Calu3 (cell line): Measurements from ENCODE around the gene ABLIM2. TPM values are rescaled to one million over a fixed set of nuclear protein-coding genes. Genes with fewer than 3 reads are reported as not detected.

Source experiments
- BruUV-seq: library from RNA; stranded (reverse); fragments of 400-500 nt; replicated peaks from 2 replicates; lab custom pipeline; 2021; lab: Mats Ljungman, UMichigan
- CTCF ChIA-PET: fragments of 300-600 bp; sonication (Branson Sonifier 250); formaldehyde crosslinking; loops from one replicate; lab custom pipeline; 2022; ENCODE audit warnings: antibody characterized with exemption; lab: Charles Lee
- DNase-seq: peaks from one replicate; pipeline ENCODE4 v3.0.0; 2022
- H3K27ac Mint-ChIP-seq: one replicate; pipeline ENCODE4 v1.8.0; 2022; ENCODE audit warnings: mixed read lengths; ENCODE audit not compliant: unreplicated experiment
- H3K27me3 Mint-ChIP-seq: one replicate; pipeline ENCODE4 v1.8.0; 2022; ENCODE audit warnings: mixed read lengths; ENCODE audit not compliant: unreplicated experiment
- H3K36me3 Mint-ChIP-seq: one replicate; pipeline ENCODE4 v1.8.0; 2022; ENCODE audit warnings: mild to moderate bottlenecking, moderate library complexity, mixed read lengths; ENCODE audit not compliant: insufficient read depth, unreplicated experiment
- H3K4me1 Mint-ChIP-seq: one replicate; pipeline ENCODE4 v1.8.0; 2022; ENCODE audit warnings: mild to moderate bottlenecking, low read depth, mixed read lengths; ENCODE audit not compliant: unreplicated experiment
- H3K4me3 Mint-ChIP-seq: one replicate; pipeline ENCODE4 v1.8.0; 2022; ENCODE audit warnings: mild to moderate bottlenecking, low read depth, moderate library complexity, mixed read lengths; ENCODE audit not compliant: unreplicated experiment
- H3K9me3 Mint-ChIP-seq: one replicate; pipeline ENCODE4 v1.8.0; 2022; ENCODE audit warnings: low read depth, mixed read lengths; ENCODE audit not compliant: unreplicated experiment
- intact Hi-C: fragments of 100-400 bp; cut with micrococcal nuclease; formaldehyde crosslinking; loops from one replicate; pipeline ENCODE4 v1.10.0; 2022; ENCODE audit not compliant: unreplicated experiment
- total RNA-seq: library from RNA; stranded (reverse); gene quantifications from 2 replicates; pipeline ENCODE4 v1.2.3, GENCODE V29; 2022
- TF ChIP-seq, protein P1 (sequence below): fragments of 200-600 bp; IDR thresholded peaks from one replicate; pipeline ENCODE4 v1.8.0; 2022; ENCODE audit warnings: antibody characterized with exemption; ENCODE audit not compliant: unreplicated experiment

Gene ABLIM2
- total RNA-seq, 1 experiment from 2014 or later = 1.0 TPM

DNA sequence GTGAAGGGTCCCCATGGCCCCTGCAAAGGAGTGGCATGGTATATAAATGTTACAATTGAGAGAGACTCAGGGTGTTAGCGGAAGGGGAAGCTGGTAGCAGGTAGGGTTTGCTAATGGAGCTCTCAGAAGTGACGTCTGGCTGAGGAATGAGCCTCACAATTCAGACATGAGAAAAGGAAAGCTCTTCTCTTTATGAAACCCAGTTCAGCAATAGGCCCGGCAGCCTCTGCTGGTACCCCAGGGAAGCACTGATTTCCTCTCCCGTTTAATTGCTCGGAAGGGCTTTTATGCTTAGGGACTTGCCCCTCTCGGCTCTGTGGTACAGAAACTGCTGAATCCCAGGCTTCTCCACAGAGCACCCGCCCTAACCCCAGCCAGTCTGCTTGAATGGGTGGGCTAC, 199.5 kb downstream of the ABLIM2 start:
- Mint-ChIP-seq H3K36me3 (peaks cover 4% of the 10 kb centered on the region), H3K27me3 (no peaks in the 10 kb centered on the region), H3K4me1 (peaks cover 18% of the 10 kb centered on the region), H3K9me3 (no peaks in the 10 kb centered on the region), H3K27ac (no peak overlapping the region), H3K4me3 (no peak overlapping the region)
- no peak for DNase-seq
- TF ChIP-seq, protein P1, sequence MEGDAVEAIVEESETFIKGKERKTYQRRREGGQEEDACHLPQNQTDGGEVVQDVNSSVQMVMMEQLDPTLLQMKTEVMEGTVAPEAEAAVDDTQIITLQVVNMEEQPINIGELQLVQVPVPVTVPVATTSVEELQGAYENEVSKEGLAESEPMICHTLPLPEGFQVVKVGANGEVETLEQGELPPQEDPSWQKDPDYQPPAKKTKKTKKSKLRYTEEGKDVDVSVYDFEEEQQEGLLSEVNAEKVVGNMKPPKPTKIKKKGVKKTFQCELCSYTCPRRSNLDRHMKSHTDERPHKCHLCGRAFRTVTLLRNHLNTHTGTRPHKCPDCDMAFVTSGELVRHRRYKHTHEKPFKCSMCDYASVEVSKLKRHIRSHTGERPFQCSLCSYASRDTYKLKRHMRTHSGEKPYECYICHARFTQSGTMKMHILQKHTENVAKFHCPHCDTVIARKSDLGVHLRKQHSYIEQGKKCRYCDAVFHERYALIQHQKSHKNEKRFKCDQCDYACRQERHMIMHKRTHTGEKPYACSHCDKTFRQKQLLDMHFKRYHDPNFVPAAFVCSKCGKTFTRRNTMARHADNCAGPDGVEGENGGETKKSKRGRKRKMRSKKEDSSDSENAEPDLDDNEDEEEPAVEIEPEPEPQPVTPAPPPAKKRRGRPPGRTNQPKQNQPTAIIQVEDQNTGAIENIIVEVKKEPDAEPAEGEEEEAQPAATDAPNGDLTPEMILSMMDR = no peak
- intact Hi-C loops = no loop called here
- CTCF ChIA-PET = interaction anchor here (1.1 kb wide), 1 partner anchor 21 kb away, joined by 3 read pairs; no protein-coding TSS in a partner anchor
- BruUV-seq = no TSS peak

DNA sequence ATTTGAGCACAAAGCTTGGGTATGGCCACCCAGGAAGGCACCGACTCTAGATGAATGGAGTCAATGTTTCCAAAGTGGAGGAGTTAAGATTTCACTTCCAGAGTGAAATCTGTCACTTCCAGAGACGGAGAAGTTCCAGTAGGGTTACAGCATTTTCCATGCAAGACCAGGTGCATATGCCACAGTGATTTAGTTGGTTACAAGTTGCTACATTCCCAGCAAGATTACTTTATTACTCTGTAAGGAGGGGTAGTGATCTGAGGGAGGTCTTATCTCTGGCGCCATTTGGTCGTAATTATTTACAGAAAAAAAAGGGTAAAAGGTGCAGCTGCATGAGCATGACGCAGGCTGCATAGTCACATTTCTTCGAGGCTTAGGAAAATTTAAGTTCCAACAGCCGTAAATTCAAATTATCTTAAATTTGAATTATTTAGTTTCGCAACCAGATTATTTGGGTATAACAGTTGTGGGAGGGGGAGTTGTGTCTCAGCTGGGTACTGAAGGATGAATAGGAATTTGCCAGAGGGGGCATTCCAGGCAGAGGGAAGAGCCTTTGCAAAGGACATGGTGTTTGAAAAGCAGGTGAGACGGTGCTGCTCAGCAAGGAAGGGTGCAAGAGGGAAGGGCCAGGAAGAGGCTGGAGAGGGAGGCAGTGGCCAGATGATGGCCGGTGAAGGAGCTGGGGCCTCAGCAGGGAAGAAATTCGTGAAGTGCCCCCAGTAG, 201.5 kb downstream of the ABLIM2 start:
- H3K36me3 Mint-ChIP-seq = peaks cover 4% of the 10 kb centered on the region
- no TSS peak for BruUV-seq
- H3K4me1 Mint-ChIP-seq = peaks cover 18% of the 10 kb centered on the region
- no peaks in the 10 kb centered on the region for H3K27me3 Mint-ChIP-seq
- H3K4me3 Mint-ChIP-seq = no peak overlapping the region
- intact Hi-C loops = no loop called here
- TF ChIP-seq, protein P1 = no peak
- H3K27ac Mint-ChIP-seq = peak overlapping the region; percentile 15
- H3K9me3 Mint-ChIP-seq = no peaks in the 10 kb centered on the region
- DNase-seq = no peak
- CTCF ChIA-PET = interaction anchor here (1.1 to 1.2 kb wide), 2 partner anchors 13 to 19 kb away, joined by 3 to 6 read pairs; no protein-coding TSS in a partner anchor

DNA sequence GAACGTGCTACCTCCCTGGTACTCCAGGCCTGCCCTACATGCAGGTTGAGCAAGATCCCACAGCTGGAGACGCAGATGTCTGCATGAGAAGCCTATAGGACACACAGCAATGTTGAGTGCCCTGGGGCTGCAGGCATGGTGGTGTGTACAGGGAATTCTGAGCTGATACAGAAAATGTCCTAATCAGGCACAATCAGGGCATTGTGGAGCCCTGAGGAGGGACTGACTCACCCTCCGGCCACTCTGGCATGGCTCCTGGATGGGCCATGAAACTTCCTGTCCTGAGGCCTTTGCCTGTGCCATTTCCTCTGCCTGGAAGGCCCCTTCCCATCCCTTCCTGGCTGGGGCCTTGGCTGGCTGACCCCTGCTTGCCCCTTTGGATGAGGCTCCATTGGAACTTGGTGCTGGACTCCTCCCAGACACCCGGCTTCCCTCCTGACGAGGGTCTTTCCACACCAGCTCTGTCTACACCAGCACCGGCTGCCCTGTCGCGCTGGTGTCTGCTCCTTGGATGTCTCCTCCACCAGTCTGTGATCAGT, 202.3 kb downstream of the ABLIM2 start:
- DNase-seq = peak; percentile 72
- Mint-ChIP-seq H3K4me1 (peaks cover 18% of the 10 kb centered on the region), H3K36me3 (peaks cover 4% of the 10 kb centered on the region), H3K9me3 (no peaks in the 10 kb centered on the region), H3K4me3 (no peak overlapping the region), H3K27me3 (no peaks in the 10 kb centered on the region), H3K27ac (peak overlapping the region; percentile 15)
- TF ChIP-seq, protein P1 = no peak
- BruUV-seq = no TSS peak
- intact Hi-C loops = no loop called here
- CTCF ChIA-PET = interaction anchor here (1.1 to 1.2 kb wide), 2 partner anchors 14 to 18 kb away, joined by 3 to 6 read pairs; no protein-coding TSS in a partner anchor

DNA sequence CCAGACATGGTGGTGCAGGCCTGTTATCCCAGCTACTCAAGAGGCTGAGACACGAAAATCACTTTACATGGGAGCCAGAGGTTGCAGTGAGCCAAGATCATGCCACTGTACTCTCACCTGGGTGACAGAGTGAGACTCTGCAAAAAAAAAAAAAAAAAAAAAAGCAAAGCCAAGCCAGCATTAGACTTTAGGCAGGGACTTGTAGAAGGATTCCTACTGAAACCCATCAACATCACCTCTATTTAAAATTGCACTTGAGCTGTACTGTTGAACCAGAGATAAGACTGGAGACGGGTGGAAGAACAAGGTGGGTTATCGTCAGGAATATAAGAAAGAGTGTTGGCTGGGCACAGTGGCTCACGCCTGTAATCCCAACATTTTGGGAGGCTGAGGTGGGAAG, 203.2 kb downstream of the ABLIM2 start:
- CTCF ChIA-PET = no interaction called here
- H3K27me3 Mint-ChIP-seq = no peaks in the 10 kb centered on the region
- no peaks in the 10 kb centered on the region for H3K9me3 Mint-ChIP-seq
- DNase-seq = no peak
- intact Hi-C loops = no loop called here
- no TSS peak for BruUV-seq
- TF ChIP-seq, protein P1 = no peak
- no peak overlapping the region for H3K27ac Mint-ChIP-seq
- H3K36me3 Mint-ChIP-seq = no peaks in the 10 kb centered on the region
- H3K4me3 Mint-ChIP-seq = no peak overlapping the region
- peaks cover 9% of the 10 kb centered on the region for H3K4me1 Mint-ChIP-seq
